Measurements from ENCODE around the gene SYNPR. TPM values are rescaled to one million over a fixed set of nuclear protein-coding genes. Genes with fewer than 3 reads are reported as not detected.

The SYNPR gene
- total RNA-seq, 1 donor from 2014 or later: 13.2 TPM

- H3K4me1 Mint-ChIP-seq (ENCODE audit: low read depth): peaks cover 1% of the 10 kb centered on the region
- no peaks in the 10 kb centered on the region for H3K36me3 Mint-ChIP-seq (ENCODE audit: insufficient read depth)
- DNase-seq (ENCODE audit: low spot score, unreplicated experiment): no peak
- no peak overlapping the region for H3K27ac Mint-ChIP-seq
- TF ChIP-seq CTCF (IDR thresholded peaks at IDR 0.05; ENCODE audit: unreplicated experiment): no peak
- no peaks in the 10 kb centered on the region for H3K9me3 Mint-ChIP-seq (ENCODE audit: low read depth)
- H3K27me3 Mint-ChIP-seq: peaks cover 4% of the 10 kb centered on the region
- no peak overlapping the region for H3K4me3 Mint-ChIP-seq (ENCODE audit: low read depth)
Measured at GRCh38 chr3:63338351-63338750, 60.2 kb downstream of the SYNPR start.

GRCh38 chr3:63343674-63344073 lies 65.6 kb downstream of the SYNPR start:
- Mint-ChIP-seq H3K9me3 (ENCODE audit: low read depth) (no peaks in the 10 kb centered on the region), H3K27me3 (peaks cover 7% of the 10 kb centered on the region), H3K36me3 (ENCODE audit: insufficient read depth) (no peaks in the 10 kb centered on the region), H3K27ac (no peak overlapping the region), H3K4me1 (ENCODE audit: low read depth) (peaks cover 9% of the 10 kb centered on the region), H3K4me3 (ENCODE audit: low read depth) (no peak overlapping the region)
- no peak for TF ChIP-seq CTCF (IDR thresholded peaks at IDR 0.05; ENCODE audit: unreplicated experiment)
- no peak for DNase-seq (ENCODE audit: low spot score, unreplicated experiment)

GRCh38 chr3:63344661-63345060 lies 66.6 kb downstream of the SYNPR start:
- no peak overlapping the region for H3K4me3 Mint-ChIP-seq (ENCODE audit: low read depth)
- no peak for DNase-seq (ENCODE audit: low spot score, unreplicated experiment)
- no peaks in the 10 kb centered on the region for H3K36me3 Mint-ChIP-seq (ENCODE audit: insufficient read depth)
- H3K9me3 Mint-ChIP-seq (ENCODE audit: low read depth): no peaks in the 10 kb centered on the region
- H3K4me1 Mint-ChIP-seq (ENCODE audit: low read depth): peaks cover 9% of the 10 kb centered on the region
- no peak for TF ChIP-seq CTCF (IDR thresholded peaks at IDR 0.05; ENCODE audit: unreplicated experiment)
- H3K27ac Mint-ChIP-seq: no peak overlapping the region
- H3K27me3 Mint-ChIP-seq: peaks cover 8% of the 10 kb centered on the region

- Mint-ChIP-seq H3K4me1 (ENCODE audit: low read depth) (peaks cover 6% of the 10 kb centered on the region), H3K9me3 (ENCODE audit: low read depth) (no peaks in the 10 kb centered on the region)
- TF ChIP-seq CTCF (IDR thresholded peaks at IDR 0.05; ENCODE audit: unreplicated experiment): peak; percentile 93
Measured at GRCh38 chr3:63349583-63350573, 71.8 kb downstream of the SYNPR start.

GRCh38 chr3:63351159-63352007 lies 73.3 kb downstream of the SYNPR start:
- H3K27me3 Mint-ChIP-seq: peaks cover 8% of the 10 kb centered on the region
- H3K36me3 Mint-ChIP-seq (ENCODE audit: insufficient read depth): no peaks in the 10 kb centered on the region
- H3K9me3 Mint-ChIP-seq (ENCODE audit: low read depth): no peaks in the 10 kb centered on the region

More at GRCh38 chr3:63349583-63350573, 71.8 kb downstream of the SYNPR start:
- Mint-ChIP-seq H3K4me3 (ENCODE audit: low read depth) (no peak overlapping the region), H3K27ac (no peak overlapping the region), H3K36me3 (ENCODE audit: insufficient read depth) (no peaks in the 10 kb centered on the region), H3K27me3 (peaks cover 8% of the 10 kb centered on the region)
- DNase-seq (ENCODE audit: low spot score, unreplicated experiment): peak; percentile 27

More at GRCh38 chr3:63351159-63352007, 73.3 kb downstream of the SYNPR start:
- no peak for DNase-seq (ENCODE audit: low spot score, unreplicated experiment)
- Mint-ChIP-seq H3K4me3 (ENCODE audit: low read depth) (no peak overlapping the region), H3K4me1 (ENCODE audit: low read depth) (peaks cover 4% of the 10 kb centered on the region), H3K27ac (no peak overlapping the region)
- peak; percentile 83 for TF ChIP-seq CTCF (IDR thresholded peaks at IDR 0.05; ENCODE audit: unreplicated experiment)
